GM12891 (cell line): ENCODE results near the gene MGMT.

ENCODE experiments used
- DNase-seq: peaks from one replicate; pipeline ENCODE4 v3.0.0; 2011; ENCODE audit warnings: low spot score; ENCODE audit not compliant: insufficient read length
- FAIRE-seq: peaks from 2 replicates; lab custom pipeline; 2011; peaks lifted over from hg19 to GRCh38; lab: Jason Lieb, UNC
- PAX5 ChIP-seq: IDR thresholded peaks from 2 replicates; pipeline ENCODE4 v1.6.1; 2011; ENCODE audit warnings: low read length, moderate library complexity, mild to moderate bottlenecking; ENCODE audit not compliant: insufficient read depth, severe bottlenecking
- POLR2A ChIP-seq: IDR thresholded peaks from 2 replicates; pipeline ENCODE4 v1.6.1; 2011; ENCODE audit warnings: low read depth, low read length, control low read depth
- POLR2AphosphoS5 ChIP-seq: IDR thresholded peaks from 2 replicates; pipeline ENCODE4 v1.6.1; 2011; ENCODE audit warnings: low read depth, low read length, control low read depth
- POU2F2 ChIP-seq: IDR thresholded peaks from 2 replicates; pipeline ENCODE4 v1.6.1; 2011; ENCODE audit warnings: low read depth, mild to moderate bottlenecking, control low read depth, low read length, moderate library complexity
- SPI1 ChIP-seq: IDR thresholded peaks from 2 replicates; pipeline ENCODE4 v1.6.1; 2011; ENCODE audit warnings: low read depth, low read length, control low read depth
- TAF1 ChIP-seq: IDR thresholded peaks from 2 replicates; pipeline ENCODE4 v1.6.1; 2011; ENCODE audit warnings: low read depth, low read length, control low read depth

The MGMT gene

GRCh38 chr10:129653861-129654260, 186.8 kb downstream of the MGMT start:
- no peak for FAIRE-seq
- no peak for DNase-seq
- no peak for TF ChIP-seq SPI1
- no peak for TF ChIP-seq TAF1
- TF ChIP-seq PAX5: no peak
- no peak for TF ChIP-seq POLR2A

GRCh38 chr10:129654461-129654860, 187.4 kb downstream of the MGMT start:
- DNase-seq (no peak), FAIRE-seq (no peak)
- no peak for TF ChIP-seq POLR2AphosphoS5
- TF ChIP-seq TAF1: no peak
- no peak for TF ChIP-seq PAX5
- TF ChIP-seq POU2F2: no peak
- no peak for TF ChIP-seq SPI1
- no peak for TF ChIP-seq POLR2A

- FAIRE-seq (no peak), DNase-seq (no peak)
- TF ChIP-seq PAX5 (no peak), POLR2AphosphoS5 (no peak), TAF1 (no peak), POU2F2 (no peak), POLR2A (no peak), SPI1 (no peak)
These were observed 188.1 kb downstream of the MGMT start for GRCh38 chr10:129655007-129655678.

GRCh38 chr10:129655679-129656031, 188.6 kb downstream of the MGMT start:
- DNase-seq (no peak), FAIRE-seq (no peak)
- TF ChIP-seq PAX5: no peak
- TF ChIP-seq POU2F2: no peak
- TF ChIP-seq POLR2A: no peak
- no peak for TF ChIP-seq TAF1
- TF ChIP-seq SPI1: no peak
- TF ChIP-seq POLR2AphosphoS5: no peak

GRCh38 chr10:129656642-129657041, 189.6 kb downstream of the MGMT start:
- FAIRE-seq (no peak), DNase-seq (no peak)
- TF ChIP-seq POU2F2: no peak
- no peak for TF ChIP-seq TAF1
- TF ChIP-seq PAX5: no peak
- no peak for TF ChIP-seq POLR2A
- TF ChIP-seq POLR2AphosphoS5: no peak
- no peak for TF ChIP-seq SPI1

GRCh38 chr10:129657297-129658017, 190.4 kb downstream of the MGMT start:
- TF ChIP-seq POU2F2 (no peak), POLR2A (no peak), PAX5 (no peak), POLR2AphosphoS5 (no peak), TAF1 (no peak), SPI1 (no peak)
- FAIRE-seq: no peak

GRCh38 chr10:129658376-129659072, 191.5 kb downstream of the MGMT start:
- no peak for TF ChIP-seq TAF1
- no peak for FAIRE-seq
- DNase-seq: no peak

More at GRCh38 chr10:129657297-129658017, 190.4 kb downstream of the MGMT start:
- DNase-seq: no peak

GRCh38 chr10:129659508-129660268, 192.6 kb downstream of the MGMT start:
- TF ChIP-seq POLR2A: no peak
- no peak for TF ChIP-seq PAX5
- no peak for TF ChIP-seq SPI1
- no peak for TF ChIP-seq POLR2AphosphoS5
- no peak for TF ChIP-seq POU2F2
- DNase-seq: no peak
- no peak for FAIRE-seq

GRCh38 chr10:129660569-129660968, 193.5 kb downstream of the MGMT start:
- DNase-seq: no peak
- FAIRE-seq: no peak
- no peak for TF ChIP-seq POLR2A
- TF ChIP-seq SPI1: no peak
- no peak for TF ChIP-seq POLR2AphosphoS5
- TF ChIP-seq PAX5: no peak
- no peak for TF ChIP-seq POU2F2
- no peak for TF ChIP-seq TAF1
